Motor neuron (in vitro differentiated cells): Measurements from ENCODE around the gene SPATA45. TPM values are rescaled to one million over a fixed set of nuclear protein-coding genes. Genes with fewer than 3 reads are reported as not detected.

Experiments
- ATAC-seq, 8 experiments: fragments of 200-7000 bp; cut with Tn5 transposase; replicated peaks in 6 of 8; 2 replicates each; pipeline ENCODE4 v1.8.0; 2021; ENCODE audit warnings: mild to moderate bottlenecking in 8 of 8, moderate library complexity in 8 of 8
- H3K27ac ChIP-seq, 2 donors: fragments of 250-450 bp; sonication (Bioruptor Pico); 2 replicates each; pipeline ENCODE4 v1.9.0; 2021; ENCODE audit warnings: antibody characterized with exemption in 2 of 2, mild to moderate bottlenecking in 2 of 2, moderate library complexity in 1 of 2
- H3K4me1 ChIP-seq, 2 donors: fragments of 250-450 bp; sonication (Bioruptor Pico); replicated peaks in 1 of 2; 2 replicates each; pipeline ENCODE4 v1.6.1; 2021; ENCODE audit warnings: antibody characterized with exemption in 2 of 2, mild to moderate bottlenecking in 2 of 2, moderate library complexity in 1 of 2
- H3K4me3 ChIP-seq, 5 donors: fragments of 250-450 bp; sonication (Bioruptor Pico); 2 replicates each; pipeline ENCODE4 v1.9.0; 2021; ENCODE audit warnings: antibody characterized with exemption in 5 of 5, mild to moderate bottlenecking in 5 of 5, moderate library complexity in 4 of 5
- WGBS, 10 experiments: fragments of 450-650 bp; shearing (Covaris generic); methylation state at CpG; one replicate each; pipeline ENCODE4 v1.0.0; 2022; 5-methylcytosine and 5-hydroxymethylcytosine counted together
- in situ Hi-C, 9 experiments: fragments of 400-800 bp; cut with MboI; loops; one replicate each; pipeline ENCODE4 v1.15.0; 2021; ENCODE audit warnings: low sequenced_read_pairs in 9 of 9, low pct_unique_long_range_greater_than_20kb in 2 of 9; ENCODE audit not compliant: unreplicated experiment in 9 of 9
- total RNA-seq, 8 experiments: library from RNA; unstranded; fragments of 300-600 nt; gene quantifications; 2 replicates each; pipeline versions ENCODE4 v1.2.3 to v1.2.4, GENCODE V29; 2022

SPATA45 gene
- total RNA-seq, 8 experiments from 2014 or later, result 0.54 to 0.81 (median 0.81) TPM; not detected in 5

GRCh38 chr1:212791676-212792395 lies 55.6 kb downstream of the SPATA45 start, which contains the start of the genes NSL1 and TATDN3:
Gene NSL1 (minus strand): TSS chr1:212791777. CDS start chr1:212791763, 14 bp downstream.
Gene TATDN3 (plus strand): TSS chr1:212791894. CDS start chr1:212791922, 28 bp downstream.
- WGBS, 10 experiments, result 0 to 7% (median 1%) methylated on average over 3 to 38 of the region's 46 CpGs; no CpG with 5 or more reads in 2 of the 10 experiments
- ATAC-seq, result peak; percentile 90 to 98 (median 97)
- Histone ChIP-seq H3K4me3 (peak within 1 kb of the TSS; percentile 70 to 89 (median 84)), H3K4me1 (peaks cover 22% of the 10 kb centered on the region in 2 donors), H3K27ac (peak within 1 kb of the TSS; percentile 88 to 93)
- in situ Hi-C loops, result loop anchor here in 2 of 9 experiments (25.0 kb wide), 1 partner anchor 305 kb away; no protein-coding TSS in a partner anchor

GRCh38 chr1:212791261-212791675 lies 56.2 kb downstream of the SPATA45 start:
- Histone ChIP-seq H3K4me3 (peak overlapping the region; percentile 70 to 89 (median 84)), H3K27ac (peak overlapping the region; percentile 43 to 93), H3K4me1 (peaks cover 22% of the 10 kb centered on the region in 2 donors)
- in situ Hi-C loops, result loop anchor here in 2 of 9 experiments (25.0 kb wide), 1 partner anchor 304 kb away; no protein-coding TSS in a partner anchor
- ATAC-seq, result peak; percentile 55 to 84 (median 67)
- 0 to 1% (median 0%) methylated on average over 1 to 14 of the region's 22 CpGs; no CpG with 5 or more reads in 1 of the 10 experiments for WGBS, 10 experiments

- H3K4me1 ChIP-seq, result peaks cover 15% of the 10 kb centered on the region in 2 donors
- no peak overlapping the region for H3K27ac ChIP-seq
- no peak for ATAC-seq
- no peak overlapping the region for H3K4me3 ChIP-seq
- in situ Hi-C loops, result loop anchor here in 2 of 9 experiments (25.0 kb wide), 1 partner anchor 299 kb away; no protein-coding TSS in a partner anchor
- WGBS, 10 experiments, result 87 to 100% (median 94%) methylated on average over 1 of the region's 1 CpG; no CpG with 5 or more reads in 1 of the 10 experiments
Observed at GRCh38 chr1:212785871-212786270, 61.6 kb downstream of the SPATA45 start.

DNA sequence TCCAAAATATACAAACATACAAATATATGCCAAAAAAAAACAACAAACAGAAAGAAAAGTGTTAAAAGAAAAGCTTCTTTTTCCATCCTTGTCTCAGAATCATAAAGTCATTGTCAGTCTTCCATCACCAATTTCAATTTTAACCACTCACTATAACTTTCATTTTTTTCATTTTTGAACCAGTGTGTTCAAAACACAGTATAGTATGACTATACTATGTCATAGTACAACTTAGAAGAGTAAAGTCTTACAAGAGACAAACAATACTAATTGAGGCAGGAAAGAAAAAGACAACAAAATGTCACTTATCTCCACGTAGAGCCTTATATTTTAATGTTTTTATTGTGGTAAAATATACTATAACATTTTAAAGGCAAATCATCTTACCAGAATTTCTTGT lies 63.5 kb downstream of the SPATA45 start:
- no peak for ATAC-seq
- WGBS, 10 experiments, result 58 to 100% (median 90%) methylated on average over 1 of the region's 1 CpG; no CpG with 5 or more reads in 1 of the 10 experiments
- Histone ChIP-seq H3K27ac (no peak overlapping the region), H3K4me1 (peaks cover 0 to under 1% of the 10 kb centered on the region in 2 donors), H3K4me3 (no peak overlapping the region)
- in situ Hi-C loops, result loop anchor here in 2 of 9 experiments (25.0 kb wide), 1 partner anchor 297 kb away; no protein-coding TSS in a partner anchor

DNA sequence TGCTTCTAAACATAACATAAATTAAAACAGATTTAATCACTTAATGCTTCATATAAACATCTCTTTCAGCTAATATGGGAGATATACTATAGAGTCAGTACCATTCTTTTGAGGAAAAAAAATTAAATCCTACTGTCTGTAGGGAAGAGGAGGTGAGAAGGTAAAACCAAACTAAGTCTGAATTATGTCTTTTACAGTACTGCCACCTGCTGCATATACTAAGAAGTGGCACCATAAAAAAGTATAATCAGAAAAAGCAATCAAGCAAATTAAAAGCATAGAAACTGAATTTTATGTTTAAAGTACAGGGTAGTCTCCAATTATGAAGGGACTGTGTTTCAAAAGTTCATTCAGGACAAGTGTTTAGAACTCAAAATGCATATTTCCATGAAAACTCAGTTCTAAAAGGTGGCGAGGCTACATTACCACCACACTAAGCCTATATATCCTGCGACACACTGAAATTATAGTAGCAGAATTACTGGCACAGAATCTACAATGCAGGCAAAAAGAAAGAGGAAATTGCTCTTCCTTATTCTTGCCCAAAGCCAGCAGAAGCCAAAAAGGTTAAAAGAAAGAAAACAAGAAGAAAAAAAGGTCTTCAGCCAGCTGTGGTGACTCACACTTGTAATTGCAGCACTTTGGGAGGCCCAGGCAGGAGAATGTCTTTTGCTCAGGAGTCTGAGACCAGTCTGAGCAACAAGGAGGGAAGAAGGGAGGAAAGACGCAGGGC lies 64.9 kb downstream of the SPATA45 start:
- H3K4me1 ChIP-seq, result no peaks in the 10 kb centered on the region
- H3K27ac ChIP-seq, result no peak overlapping the region
- H3K4me3 ChIP-seq, result no peak overlapping the region
- peak in 5 of 8 experiments; percentile 26 to 70 (median 66) for ATAC-seq
- in situ Hi-C loops, result loop anchor here in 2 of 9 experiments (25.0 kb wide), 1 partner anchor 295 kb away; no protein-coding TSS in a partner anchor
- WGBS, 10 experiments, result 83 to 100% (median 90%) methylated on average over 1 to 3 of the region's 3 CpGs; no CpG with 5 or more reads in 1 of the 10 experiments

DNA sequence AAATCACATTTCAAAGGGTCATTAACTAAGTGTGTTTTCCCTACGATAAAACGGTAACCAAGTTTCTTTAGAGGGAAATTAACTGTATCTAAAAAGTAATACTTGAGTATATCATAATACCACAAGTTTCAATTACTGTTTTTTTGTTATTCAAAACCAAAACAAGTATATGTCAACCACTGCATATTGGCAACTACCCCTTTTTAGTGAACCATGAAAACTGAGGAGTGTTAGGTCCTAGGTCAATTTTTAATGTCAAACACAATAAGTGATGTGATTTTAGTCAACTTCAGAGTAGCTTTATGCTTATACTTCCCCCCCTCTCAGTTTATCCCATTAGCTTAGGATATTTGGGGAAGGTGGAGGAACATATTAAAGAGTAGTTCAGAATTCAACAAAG lies 66.2 kb downstream of the SPATA45 start:
- Histone ChIP-seq H3K4me1 (no peaks in the 10 kb centered on the region), H3K4me3 (no peak overlapping the region), H3K27ac (no peak overlapping the region)
- in situ Hi-C loops, result loop anchor here in 2 of 9 experiments (25.0 kb wide), 1 partner anchor 294 kb away; no protein-coding TSS in a partner anchor
- no peak for ATAC-seq
- WGBS, 10 experiments, result 90 to 100% (median 99%) methylated on average over 2 of the region's 2 CpGs; no CpG with 5 or more reads in 2 of the 10 experiments

DNA sequence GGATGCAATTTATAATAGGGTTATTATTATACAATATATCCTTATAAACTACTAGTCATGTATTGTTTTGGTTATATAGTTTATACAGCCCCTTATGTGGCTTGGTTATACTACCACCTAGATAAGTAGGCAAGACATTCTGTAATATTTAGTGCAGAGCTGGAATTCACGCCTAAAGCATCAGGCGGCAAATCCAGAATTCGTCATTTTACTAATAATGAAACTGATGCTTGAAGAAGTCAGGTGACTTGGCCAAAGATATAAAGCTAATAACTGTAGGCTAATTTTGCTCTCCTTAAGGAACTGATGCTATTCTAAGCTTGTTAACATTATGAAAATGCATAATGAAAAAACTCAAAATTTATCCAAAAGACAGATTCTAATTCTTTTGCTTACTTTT lies 66.7 kb downstream of the SPATA45 start:
- in situ Hi-C loops, result loop anchor here in 2 of 9 experiments (25.0 kb wide), 1 partner anchor 293 kb away; no protein-coding TSS in a partner anchor
- Histone ChIP-seq H3K27ac (no peak overlapping the region), H3K4me1 (no peaks in the 10 kb centered on the region), H3K4me3 (no peak overlapping the region)
- 92 to 100% (median 100%) methylated on average over 1 to 3 of the region's 3 CpGs; no CpG with 5 or more reads in 2 of the 10 experiments for WGBS, 10 experiments
- ATAC-seq, result no peak

Other genes with a start within 250 kb of the SPATA45 start
- gene ATF3, start 238.9 kb downstream of the SPATA45 start, total RNA-seq, result 100 to 1,000 TPM in 1 of 8 experiments, 10 to 100 TPM in 7; 14.5 to 244 (median 28.7) TPM
- gene BATF3, start 147.8 kb downstream of the SPATA45 start, total RNA-seq, result 10 to 100 TPM in 1 of 8 experiments, 1 to 10 TPM in 7; 1.8 to 11.6 (median 2.8) TPM
- gene NSL1, start 55.9 kb downstream of the SPATA45 start, total RNA-seq, result 10 to 100 TPM; 13.7 to 47.6 (median 35.1) TPM
- gene TATDN3, start 55.8 kb downstream of the SPATA45 start, total RNA-seq, result 10 to 100 TPM; 11.6 to 48.9 (median 22.9) TPM
- gene FLVCR1, start 10.6 kb upstream of the SPATA45 start, total RNA-seq, result 10 to 100 TPM in 7 of 8 experiments, 1 to 10 TPM in 1; 3.1 to 35.7 (median 15.6) TPM
- gene VASH2, start 102.9 kb upstream of the SPATA45 start, total RNA-seq, result 10 to 100 TPM in 5 of 8 experiments, 1 to 10 TPM in 3; 1.2 to 44.7 (median 22.4) TPM
- gene ANGEL2, start 168.2 kb upstream of the SPATA45 start, total RNA-seq, result 10 to 100 TPM; 37.3 to 72.6 (median 42.2) TPM
- gene RPS6KC1, start 203.6 kb upstream of the SPATA45 start, total RNA-seq, result 10 to 100 TPM; 25.1 to 51.1 (median 31.1) TPM